Natural killer cell (primary cell): ENCODE data around the gene ERBB4. TPM values are rescaled to one million over a fixed set of nuclear protein-coding genes. Genes with fewer than 3 reads are reported as not detected.

ENCODE experiments used
- ATAC-seq, 3 donors: fragments of 150-1000 bp in 2 of 3; fragments of 200-7000 bp in 1 of 3; cut with Tn5 transposase; 1 replicate in 1 of 3; 2 replicates in 2 of 3; pipeline ENCODE4 v1.10.0; 2021; ENCODE audit warnings: mild to moderate bottlenecking in 2 of 3, moderate library complexity in 2 of 3
- DNase-seq, 2 donors: peaks; one replicate each; pipeline versions ENCODE4 v3.0.0 to v3.0.0-alpha.2; 2013 to 2021; ENCODE audit warnings: mixed read lengths in 1 of 2
- H3K27ac ChIP-seq: one replicate; pipeline ENCODE4 v1.5.1; 2013; ENCODE audit warnings: mild to moderate bottlenecking, low read length
- H3K27me3 ChIP-seq: one replicate; pipeline ENCODE4 v1.6.1; 2013; ENCODE audit warnings: low read length; ENCODE audit not compliant: control insufficient read depth, insufficient read depth
- H3K36me3 ChIP-seq: one replicate; pipeline ENCODE4 v1.6.1; 2013; ENCODE audit warnings: low read length; ENCODE audit not compliant: control insufficient read depth, insufficient read depth
- H3K4me1 ChIP-seq: one replicate; pipeline ENCODE4 v1.6.1; 2013; ENCODE audit warnings: low read length; ENCODE audit not compliant: control insufficient read depth, insufficient read depth
- H3K4me3 ChIP-seq: one replicate; pipeline ENCODE4 v1.5.1; 2013; ENCODE audit warnings: low read length
- H3K9me3 ChIP-seq: one replicate; pipeline ENCODE4 v1.6.1; 2013; ENCODE audit warnings: low read length; ENCODE audit not compliant: control insufficient read depth, insufficient read depth
- H3K27ac Mint-ChIP-seq, 2 donors: one replicate each; pipeline ENCODE4 v1.8.0; 2022; ENCODE audit warnings: mild to moderate bottlenecking in 2 of 2, mixed read lengths in 2 of 2, moderate library complexity in 1 of 2
- H3K27me3 Mint-ChIP-seq, 2 donors: one replicate each; pipeline ENCODE4 v1.8.0; 2022; ENCODE audit warnings: low read depth in 2 of 2, mixed read lengths in 2 of 2
- H3K36me3 Mint-ChIP-seq: one replicate; pipeline ENCODE4 v1.8.0; 2022; ENCODE audit warnings: mixed read lengths
- H3K4me1 Mint-ChIP-seq, 2 donors: one replicate each; pipeline ENCODE4 v1.8.0; 2022; ENCODE audit warnings: mixed read lengths in 2 of 2
- H3K4me3 Mint-ChIP-seq: one replicate; pipeline ENCODE4 v1.8.0; 2022; ENCODE audit warnings: mild to moderate bottlenecking, moderate library complexity, mixed read lengths
- H3K9me3 Mint-ChIP-seq, 2 donors: one replicate each; pipeline ENCODE4 v1.8.0; 2022; ENCODE audit warnings: mixed read lengths in 2 of 2
- CTCF ChIP-seq: fragments of 200-600 bp; IDR thresholded peaks from one replicate; pipeline ENCODE4 v1.8.0; 2022; ENCODE audit warnings: antibody characterized with exemption
- WGBS: methylation state at CpG from one replicate; pipeline ENCODE4 v1.1.7; 2013; ENCODE audit warnings: missing lambda C conversion rate; ENCODE audit not compliant: insufficient coverage; 5-methylcytosine and 5-hydroxymethylcytosine counted together
- intact Hi-C: fragments of 100-400 bp; cut with micrococcal nuclease; formaldehyde crosslinking; loops from one replicate; pipeline ENCODE4 v1.14.2; 2022
- total RNA-seq, 4 donors: library from RNA; stranded (reverse); fragments of 120-200 nt in 1 of 4; gene quantifications; one replicate each; pipeline versions ENCODE4 v1.2.3 to v1.2.4, GENCODE V29; 2013 to 2022

ERBB4 gene
- total RNA-seq, 3 donors from 2014 or later (not counting 1 experiment from before 2014, with no cell fraction given), result 0.08 TPM; not detected in 2

- no peaks in the 10 kb centered on the region for H3K27me3 ChIP-seq
- TF ChIP-seq CTCF, result no peak
- Mint-ChIP-seq H3K4me3 (no peak overlapping the region), H3K4me1 (no peaks in the 10 kb centered on the region), H3K27me3 (no peaks in the 10 kb centered on the region), H3K9me3 (no peaks in the 10 kb centered on the region), H3K27ac (no peak overlapping the region), H3K36me3 (no peaks in the 10 kb centered on the region)
- H3K9me3 ChIP-seq, result no peaks in the 10 kb centered on the region
- no CpG with 5 or more reads among the region's 2 CpGs for WGBS
- H3K4me3 ChIP-seq, result no peak overlapping the region
- no peaks in the 10 kb centered on the region for H3K4me1 ChIP-seq
- H3K36me3 ChIP-seq, result no peaks in the 10 kb centered on the region
- intact Hi-C loops, result no loop called here
- H3K27ac ChIP-seq, result no peak overlapping the region
- DNase-seq (no peak), ATAC-seq (no peak)
These were observed 420.7 kb downstream of the ERBB4 start for GRCh38 chr2:212117926-212118325.

DNA sequence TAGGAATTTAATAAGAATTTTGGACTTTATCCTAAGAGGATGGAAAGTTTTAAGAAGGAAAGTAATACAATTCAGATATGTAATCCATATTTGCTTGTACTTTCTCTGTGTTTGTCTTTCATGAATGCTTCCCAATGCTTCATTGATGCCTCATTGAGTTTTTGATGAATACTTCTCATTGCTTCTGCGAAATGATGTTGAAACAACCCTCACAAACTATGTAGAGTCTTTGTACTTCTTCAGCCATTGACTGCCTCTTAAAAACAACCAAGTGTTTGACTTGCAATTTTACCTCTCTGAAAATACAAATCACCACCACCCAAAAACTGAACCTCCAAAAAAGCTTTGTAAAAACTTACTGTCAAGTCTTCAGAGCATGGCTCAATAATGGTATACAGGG lies 424.1 kb downstream of the ERBB4 start:
- Mint-ChIP-seq H3K36me3 (no peaks in the 10 kb centered on the region), H3K27me3 (peaks cover 0 to 4% of the 10 kb centered on the region in 2 donors), H3K27ac (no peak overlapping the region), H3K4me1 (no peaks in the 10 kb centered on the region), H3K4me3 (no peak overlapping the region), H3K9me3 (peaks cover 7 to 9% of the 10 kb centered on the region in 2 donors)
- Histone ChIP-seq H3K36me3 (no peaks in the 10 kb centered on the region), H3K9me3 (no peaks in the 10 kb centered on the region), H3K4me1 (no peaks in the 10 kb centered on the region), H3K4me3 (no peak overlapping the region), H3K27ac (no peak overlapping the region), H3K27me3 (no peaks in the 10 kb centered on the region)
- TF ChIP-seq CTCF, result no peak
- WGBS, result 92% methylated on average over 1 of the region's 1 CpG
- intact Hi-C loops, result no loop called here
- DNase-seq (no peak), ATAC-seq (no peak)

- Histone ChIP-seq H3K27ac (no peak overlapping the region), H3K27me3 (no peaks in the 10 kb centered on the region), H3K4me3 (no peak overlapping the region), H3K4me1 (no peaks in the 10 kb centered on the region), H3K36me3 (no peaks in the 10 kb centered on the region), H3K9me3 (no peaks in the 10 kb centered on the region)
- Mint-ChIP-seq H3K27ac (no peak overlapping the region), H3K9me3 (peaks cover 8 to 15% of the 10 kb centered on the region in 2 donors), H3K36me3 (no peaks in the 10 kb centered on the region), H3K4me1 (no peaks in the 10 kb centered on the region), H3K27me3 (peaks cover 0 to 4% of the 10 kb centered on the region in 2 donors), H3K4me3 (no peak overlapping the region)
- TF ChIP-seq CTCF, result no peak
- DNase-seq (no peak), ATAC-seq (no peak)
- 83% methylated on average over 1 of the region's 3 CpGs for WGBS
- intact Hi-C loops, result no loop called here
These were observed 426.2 kb downstream of the ERBB4 start for GRCh38 chr2:212112401-212112800.
